Measurements from ENCODE around the gene DDX46. TPM values are rescaled to one million over a fixed set of nuclear protein-coding genes. Genes with fewer than 3 reads are reported as not detected.

DDX46 gene
- 14.6 and 27.6 TPM in 2 replicates for total RNA-seq

GRCh38 chr5:134758504-134759341 is at the start of gene DDX46:
Gene DDX46, plus strand, starts transcription at chr5:134758779. Its CDS starts 160 bp downstream, at chr5:134758939.

GRCh38 chr5:134738133-134738962 is 20.2 kb upstream of the DDX46 start, which contains the start of gene CAMLG:
Gene CAMLG, plus strand, starts transcription at chr5:134738548. Its CDS starts 73 bp downstream, at chr5:134738621.

GRCh38 chr5:134845852-134846640 is 87.5 kb downstream of the DDX46 start, which contains the start of gene C5orf24:
Gene C5orf24, plus strand, starts transcription at chr5:134845968. Its CDS starts 8,933 bp downstream, at chr5:134854901.

GRCh38 chr5:134873987-134874830 is 115.6 kb downstream of the DDX46 start, which contains the start of gene TXNDC15:
Gene TXNDC15, plus strand, starts transcription at chr5:134874371. Its CDS starts 57 bp downstream, at chr5:134874428.

Other genes starting within 250 kb of the DDX46 start
- 15.6 and 39.4 TPM in 2 replicates for gene JADE2, start 233.1 kb upstream of the DDX46 start, total RNA-seq
- gene SAR1B, start 126.0 kb upstream of the DDX46 start, total RNA-seq: 20.2 and 28.6 TPM in 2 replicates
- 13.7 and 16.5 TPM in 2 replicates for gene SEC24A, start 110.0 kb upstream of the DDX46 start, total RNA-seq
- 23.9 and 42.6 TPM in 2 replicates for gene CAMLG, start 20.2 kb upstream of the DDX46 start, total RNA-seq
- 30.3 and 35.7 TPM in 2 replicates for gene C5orf24, start 87.2 kb downstream of the DDX46 start, total RNA-seq
- gene TXNDC15, start 115.6 kb downstream of the DDX46 start, total RNA-seq: 78.8 and 94.9 TPM in 2 replicates
- 2.0 TPM in 2 replicates for gene PCBD2, start 146.4 kb downstream of the DDX46 start, total RNA-seq
- not detected in 2 replicates for gene CATSPER3, start 209.1 kb downstream of the DDX46 start, total RNA-seq

All from pericardium fibroblast (primary cell).